Fibroblast of mammary gland (primary cell): Measurements from ENCODE around the gene COL23A1.
A peak's percentile ranks its signal among the peaks of the same experiment; 100 is the strongest.

Experiments used
- DNase-seq: peaks from one replicate; pipeline ENCODE4 v3.0.0-alpha.2; 2010; ENCODE audit warnings: low read depth
- H3K4me3 ChIP-seq: 2 replicates; pipeline ENCODE4 v1.5.1; 2011; ENCODE audit warnings: low read depth, mild to moderate bottlenecking, low read length, moderate library complexity; ENCODE audit not compliant: control insufficient read depth
- TF ChIP-seq, protein P1 (sequence below): conservative IDR thresholded peaks from 2 replicates; pipeline ENCODE4 v1.5.1; 2011; ENCODE audit warnings: low read depth, low read length, inconsistent platforms; ENCODE audit not compliant: control insufficient read depth, insufficient read depth

The COL23A1 gene

DNA sequence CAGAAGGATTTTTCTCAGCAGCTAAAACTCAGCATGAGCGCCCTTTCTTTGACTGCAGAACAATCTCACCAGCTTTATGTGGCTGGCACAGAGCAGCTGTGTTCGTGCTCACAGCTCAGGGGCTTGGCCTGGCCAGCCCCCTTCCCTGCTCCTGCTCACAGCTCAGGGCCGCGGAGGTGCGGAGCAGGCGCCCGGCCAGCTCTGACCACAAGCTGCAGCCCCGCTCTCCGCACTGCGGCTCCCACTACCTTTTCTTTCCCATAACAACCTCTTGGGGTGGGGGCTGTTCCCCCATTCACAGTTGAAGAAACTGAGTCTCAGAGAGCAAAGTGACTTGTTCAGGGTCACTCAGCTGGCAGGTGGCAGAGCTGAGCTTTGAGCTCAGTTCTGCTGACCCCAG is 323.6 kb downstream of the COL23A1 start:
- TF ChIP-seq, protein P1, sequence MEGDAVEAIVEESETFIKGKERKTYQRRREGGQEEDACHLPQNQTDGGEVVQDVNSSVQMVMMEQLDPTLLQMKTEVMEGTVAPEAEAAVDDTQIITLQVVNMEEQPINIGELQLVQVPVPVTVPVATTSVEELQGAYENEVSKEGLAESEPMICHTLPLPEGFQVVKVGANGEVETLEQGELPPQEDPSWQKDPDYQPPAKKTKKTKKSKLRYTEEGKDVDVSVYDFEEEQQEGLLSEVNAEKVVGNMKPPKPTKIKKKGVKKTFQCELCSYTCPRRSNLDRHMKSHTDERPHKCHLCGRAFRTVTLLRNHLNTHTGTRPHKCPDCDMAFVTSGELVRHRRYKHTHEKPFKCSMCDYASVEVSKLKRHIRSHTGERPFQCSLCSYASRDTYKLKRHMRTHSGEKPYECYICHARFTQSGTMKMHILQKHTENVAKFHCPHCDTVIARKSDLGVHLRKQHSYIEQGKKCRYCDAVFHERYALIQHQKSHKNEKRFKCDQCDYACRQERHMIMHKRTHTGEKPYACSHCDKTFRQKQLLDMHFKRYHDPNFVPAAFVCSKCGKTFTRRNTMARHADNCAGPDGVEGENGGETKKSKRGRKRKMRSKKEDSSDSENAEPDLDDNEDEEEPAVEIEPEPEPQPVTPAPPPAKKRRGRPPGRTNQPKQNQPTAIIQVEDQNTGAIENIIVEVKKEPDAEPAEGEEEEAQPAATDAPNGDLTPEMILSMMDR = no peak
- no peak for DNase-seq
- H3K4me3 ChIP-seq = no peak overlapping the region

DNA sequence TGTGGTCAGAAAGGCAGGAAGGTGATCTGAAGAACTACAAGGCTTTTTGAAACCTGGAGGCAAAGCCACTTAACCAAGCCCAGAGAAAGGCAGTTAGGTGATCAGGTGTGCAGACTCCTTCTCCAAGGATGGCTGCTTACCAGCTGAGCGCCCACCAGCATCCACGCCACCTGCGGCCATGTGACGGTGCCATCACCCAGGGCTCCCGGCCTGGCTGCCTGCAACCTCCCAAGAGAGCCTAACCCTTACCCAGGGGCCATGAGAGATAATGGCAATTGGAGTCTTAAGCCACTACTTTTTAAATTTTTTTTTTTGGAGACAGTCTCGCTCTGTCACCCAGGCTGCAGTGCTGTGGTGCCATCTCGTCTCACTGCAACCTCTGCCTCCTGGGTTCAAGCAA is 324.4 kb downstream of the COL23A1 start:
- H3K4me3 ChIP-seq = no peak overlapping the region
- no peak for DNase-seq
- TF ChIP-seq, protein P1 = no peak

DNA sequence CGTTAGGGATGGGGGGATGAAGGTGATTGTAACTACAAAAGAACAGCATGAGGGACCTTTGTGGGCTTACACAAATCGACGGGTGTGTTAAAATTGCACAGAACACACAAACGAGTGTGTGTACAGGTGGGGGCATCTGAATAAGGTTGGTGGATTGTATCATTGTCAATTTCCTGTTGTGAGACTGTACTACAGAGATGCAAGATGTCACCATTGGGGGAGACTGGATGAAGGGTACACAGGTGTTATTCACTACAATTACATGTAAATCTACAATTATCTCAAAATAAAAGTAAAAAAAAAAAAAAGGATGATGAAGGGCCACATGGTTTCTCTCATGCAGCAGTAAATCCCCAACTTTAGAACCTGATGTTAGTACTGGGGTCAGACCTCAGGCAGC is 326.1 kb downstream of the COL23A1 start:
- TF ChIP-seq, protein P1 = no peak
- DNase-seq = no peak
- H3K4me3 ChIP-seq = no peak overlapping the region

DNA sequence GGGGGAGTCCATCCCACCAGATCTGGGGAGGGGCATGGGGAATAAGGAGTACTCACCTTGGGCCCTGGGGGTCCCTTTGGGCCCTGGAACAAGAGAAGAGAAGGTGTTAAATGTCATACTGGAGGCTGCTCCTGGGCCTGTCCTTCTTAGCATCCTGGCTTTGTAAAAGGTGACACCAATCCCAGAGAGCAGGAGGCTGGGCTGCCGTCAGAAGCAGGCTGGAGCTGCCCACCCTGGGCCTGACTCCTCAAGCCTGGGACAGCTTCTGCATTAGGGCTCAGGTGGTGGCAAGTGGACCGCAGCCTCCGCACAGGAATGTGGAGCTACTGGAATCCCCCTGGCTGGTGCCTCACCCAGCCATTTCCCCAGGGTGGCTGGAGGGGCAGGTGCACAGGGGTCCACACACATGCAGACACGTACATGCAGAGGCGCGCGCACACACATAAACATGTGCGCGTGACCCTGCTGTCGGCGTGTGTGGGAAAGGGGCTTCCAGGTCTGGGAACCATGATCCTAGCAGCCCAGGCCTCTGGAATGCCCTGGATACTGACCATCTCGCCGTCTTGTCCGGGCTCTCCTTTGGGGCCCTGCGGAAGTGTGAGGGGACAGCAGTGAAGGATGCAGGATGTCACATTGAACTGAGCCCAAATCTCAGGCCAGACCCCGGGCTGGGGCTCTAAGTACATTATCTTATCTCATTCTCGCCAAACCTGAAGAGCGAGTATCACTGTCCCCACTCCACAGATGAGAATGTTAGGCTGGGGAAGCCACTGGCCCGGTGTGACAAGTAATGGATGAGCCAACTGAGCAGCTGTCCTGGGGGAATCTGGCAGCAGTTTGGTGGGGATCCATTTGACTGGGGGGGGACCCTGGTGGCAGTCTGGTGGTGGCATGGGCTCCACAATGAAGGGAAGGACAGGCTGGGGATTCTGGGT is 328.3 kb downstream of the COL23A1 start:
- TF ChIP-seq, protein P1 = no peak
- no peak for DNase-seq
- H3K4me3 ChIP-seq = no peak overlapping the region

DNA sequence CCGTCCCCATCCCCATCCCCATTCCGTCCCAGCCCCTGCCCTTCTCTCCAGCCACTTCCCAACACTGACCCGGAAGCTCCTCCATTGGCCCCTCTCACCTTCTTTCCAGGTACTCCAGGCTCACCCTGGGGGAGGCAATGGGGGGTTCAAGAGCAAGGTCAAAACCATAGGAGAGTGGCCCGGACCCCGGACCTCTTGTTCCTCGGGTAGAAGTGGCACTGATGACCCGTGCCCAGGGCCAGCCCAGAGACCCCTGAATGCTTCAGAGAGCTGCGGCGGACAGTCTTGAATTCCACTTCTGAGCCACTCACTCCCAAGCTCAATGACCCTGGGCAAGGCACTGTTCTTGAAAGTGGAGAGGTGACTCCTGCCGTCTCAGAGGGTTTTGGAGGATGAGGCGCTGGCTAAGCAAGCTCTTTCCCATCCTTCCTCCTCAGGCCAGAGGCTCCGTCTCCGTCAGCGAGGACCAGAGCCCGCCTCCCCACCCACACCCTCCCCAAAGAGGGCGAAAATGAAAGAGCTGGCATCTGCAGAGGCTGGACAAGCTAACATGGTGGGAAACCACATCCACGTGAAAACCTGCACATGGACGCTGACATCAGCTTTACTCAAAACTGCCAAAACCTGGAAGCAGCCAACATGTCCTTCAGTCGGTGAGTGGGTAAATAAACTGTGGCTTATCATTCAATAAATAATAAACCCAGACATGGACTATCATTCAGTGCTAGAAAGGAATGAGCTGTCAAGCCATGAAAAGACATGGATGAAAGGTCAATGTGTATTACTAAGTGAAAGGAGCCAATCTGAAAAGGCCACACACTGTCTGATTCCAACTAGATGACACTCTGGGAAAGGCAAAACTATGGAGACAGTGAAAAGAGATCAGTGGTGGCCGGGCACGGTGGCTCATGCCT is 330.3 kb downstream of the COL23A1 start:
- peak; percentile 6 for DNase-seq
- TF ChIP-seq, protein P1 = no peak

DNA sequence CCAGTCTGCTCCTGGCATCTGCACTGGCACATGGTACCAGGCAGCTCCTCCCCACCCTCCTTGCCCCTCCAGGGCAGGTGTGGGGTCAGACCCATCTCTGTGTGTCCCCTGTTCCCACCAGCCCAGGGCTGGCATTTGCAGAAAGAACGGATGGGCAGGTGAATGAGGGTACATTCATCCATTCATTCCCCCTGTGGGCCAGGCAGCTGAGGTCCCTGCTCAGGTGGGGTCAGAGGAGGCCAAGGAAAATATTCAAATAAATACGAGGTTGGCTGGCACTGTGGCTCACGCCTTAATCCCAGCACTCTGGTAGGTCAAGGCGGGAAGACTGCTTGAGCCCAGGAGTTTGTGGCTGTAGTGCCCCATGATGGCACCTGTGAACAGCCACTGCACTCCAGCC is 332.5 kb downstream of the COL23A1 start:
- TF ChIP-seq, protein P1 = no peak
- DNase-seq = no peak
- H3K4me3 ChIP-seq = no peak overlapping the region

More for the DNA sequence above, 330.3 kb downstream of the COL23A1 start:
- no peak overlapping the region for H3K4me3 ChIP-seq
